Peyer's patch (tissue), 4 donors: ENCODE results near the gene OGFRL1.

Source experiments
- CTCF ChIP-seq, 6 experiments: fragments of 450-650 bp in 4 of 6; fragments of 200-600 bp in 2 of 6; sonication (generic) in 1 of 6; IDR thresholded peaks; one replicate each; pipeline ENCODE4 v1.5.1; 2017 to 2019; ENCODE audit warnings: antibody characterized with exemption in 6 of 6, mild to moderate bottlenecking in 3 of 6, moderate library complexity in 1 of 6
- POLR2A ChIP-seq, 2 donors: fragments of 450-650 bp; IDR thresholded peaks; one replicate each; pipeline ENCODE4 v1.5.1; 2017; ENCODE audit warnings: antibody characterized with exemption in 2 of 2, mild to moderate bottlenecking in 2 of 2, moderate library complexity in 2 of 2

- no peak for TF ChIP-seq CTCF (IDR thresholded peaks at IDR 0.05)
- no peak for TF ChIP-seq POLR2A (IDR thresholded peaks at IDR 0.05)
Observed at GRCh38 chr6:71279321-71279720, 9.3 kb upstream of the OGFRL1 start.
